ENCODE results near the gene MCC. TPM values are rescaled to one million over a fixed set of nuclear protein-coding genes. Genes with fewer than 3 reads are reported as not detected.

MCC gene
- total RNA-seq, 1 experiment from 2014 or later = 7.6 TPM

GRCh38 chr5:113197456-113198200 lies 290.6 kb downstream of the MCC start:
- no peaks in the 10 kb centered on the region for H3K23me2 ChIP-seq (ENCODE audit: insufficient read length, low read depth, low read length, poor library complexity, severe bottlenecking)
- Mint-ChIP-seq H3K27ac (no peak overlapping the region; a peak in 1 of 7 replicates), H3K4me1 (peaks cover 22 to 33% of the 10 kb centered on the region in 2 experiments), H3K36me3 (ENCODE audit: insufficient read depth in 1 of 3, low read depth in 3 of 3) (peaks cover 4 to 16% (median 15%) of the 10 kb centered on the region in 3 experiments; a peak in 6 of 7 replicates), H3K27me3 (ENCODE audit: low read depth) (peaks cover 1% of the 10 kb centered on the region; the same call in 1 of the 2 replicates), H3K9me3 (peaks cover 7% of the 10 kb centered on the region in 2 experiments), H3K4me3 (no peak overlapping the region)
- no peaks in the 10 kb centered on the region for H3K27me3 ChIP-seq (ENCODE audit: insufficient read depth, low read length)
- no peak overlapping the region for H2BK15ac ChIP-seq (ENCODE audit: low read depth, low read length)
- no peak overlapping the region for H2BK120ac ChIP-seq (ENCODE audit: low read depth, low read length, poor library complexity, severe bottlenecking)
- H3K27ac ChIP-seq (ENCODE audit: insufficient read length, low read depth, low read length) = no peak overlapping the region
- TF ChIP-seq CTCF (conservative IDR thresholded peaks at IDR 0.05) = no peak
- no peak overlapping the region for H3K23ac ChIP-seq (ENCODE audit: insufficient read length, low read depth, low read length)
- H4K20me1 ChIP-seq (ENCODE audit: control insufficient read depth, insufficient read depth, insufficient read length) = no peaks in the 10 kb centered on the region
- H2BK5ac ChIP-seq (ENCODE audit: insufficient read length, low read length) = no peak overlapping the region
- no peak for DNase-seq
- no peak overlapping the region for H3K56ac ChIP-seq (ENCODE audit: insufficient read length, low read depth, low read length)
- no peak overlapping the region; the same call in 1 of the 2 replicates for H3K14ac ChIP-seq (ENCODE audit: insufficient read depth, low read length)
- H3K4ac ChIP-seq (ENCODE audit: low read depth, low read length) = no peak overlapping the region
- no peak overlapping the region for H3T11ph ChIP-seq (ENCODE audit: low read length)
- no peak overlapping the region for H2BK12ac ChIP-seq (ENCODE audit: insufficient read length, low read depth, low read length)
- WGBS (ENCODE audit: extremely low coverage, insufficient read length, low lambda C conversion rate) = no CpG with 5 or more reads among the region's 7 CpGs
- H3K18ac ChIP-seq (ENCODE audit: insufficient read length, low read depth, low read length) = no peak overlapping the region
- H4K91ac ChIP-seq (ENCODE audit: insufficient read length, low read depth, low read length) = no peak overlapping the region
- H3K4me1 ChIP-seq (ENCODE audit: insufficient read depth, low read length) = peaks cover 11% of the 10 kb centered on the region; the same call in 1 of the 2 replicates
- H3K79me1 ChIP-seq (ENCODE audit: insufficient read depth, low read depth, low read length, poor library complexity, severe bottlenecking) = no peaks in the 10 kb centered on the region
- H2BK20ac ChIP-seq (ENCODE audit: low read depth, low read length, poor library complexity, severe bottlenecking) = no peak overlapping the region
- no peak overlapping the region for H2AK5ac ChIP-seq (ENCODE audit: insufficient read length, low read length)
- no peaks in the 10 kb centered on the region for H3K9me3 ChIP-seq (ENCODE audit: control insufficient read depth, low read depth, low read length)
- H4K8ac ChIP-seq (replicated peaks; ENCODE audit: insufficient read length, low read depth, low read length) = no peak overlapping the region
- H3K9ac ChIP-seq (ENCODE audit: extremely low read depth, insufficient read length, low read length) = no peak overlapping the region
- no peak overlapping the region for H4K5ac ChIP-seq (ENCODE audit: insufficient read length, low read depth, low read length)
- no peak overlapping the region for H2AFZ ChIP-seq (ENCODE audit: low read length)
- H3K4me2 ChIP-seq (ENCODE audit: insufficient read depth, insufficient read length, low read length) = no peak overlapping the region
- H3K79me2 ChIP-seq (ENCODE audit: insufficient read depth, low read length) = 0 out of 2 replicates have a peak, but pooled peaks cover 2% of the 10 kb centered on the region

Measured in H9 (cell line).